Mammary epithelial cell (primary cell): Measurements from ENCODE around the gene KLC4.

ENCODE experiments used
- EZH2 ChIP-seq: IDR thresholded peaks from 2 replicates; pipeline ENCODE4 v1.6.1; 2012; ENCODE audit warnings: low read length, inconsistent platforms, borderline replicate concordance
- TF ChIP-seq, protein P1 (sequence below), 2 donors: IDR thresholded peaks in 1 of 2; conservative IDR thresholded peaks in 1 of 2; 2 replicates each; pipeline ENCODE4 v1.5.1; 2011 to 2012; ENCODE audit warnings: inconsistent platforms in 2 of 2, low read length in 2 of 2, mild to moderate bottlenecking in 2 of 2, control low read depth in 1 of 2, low read depth in 1 of 2; ENCODE audit not compliant: insufficient read depth in 1 of 2; ENCODE audit errors: extremely low read depth in 1 of 2

- TF ChIP-seq, protein P1, sequence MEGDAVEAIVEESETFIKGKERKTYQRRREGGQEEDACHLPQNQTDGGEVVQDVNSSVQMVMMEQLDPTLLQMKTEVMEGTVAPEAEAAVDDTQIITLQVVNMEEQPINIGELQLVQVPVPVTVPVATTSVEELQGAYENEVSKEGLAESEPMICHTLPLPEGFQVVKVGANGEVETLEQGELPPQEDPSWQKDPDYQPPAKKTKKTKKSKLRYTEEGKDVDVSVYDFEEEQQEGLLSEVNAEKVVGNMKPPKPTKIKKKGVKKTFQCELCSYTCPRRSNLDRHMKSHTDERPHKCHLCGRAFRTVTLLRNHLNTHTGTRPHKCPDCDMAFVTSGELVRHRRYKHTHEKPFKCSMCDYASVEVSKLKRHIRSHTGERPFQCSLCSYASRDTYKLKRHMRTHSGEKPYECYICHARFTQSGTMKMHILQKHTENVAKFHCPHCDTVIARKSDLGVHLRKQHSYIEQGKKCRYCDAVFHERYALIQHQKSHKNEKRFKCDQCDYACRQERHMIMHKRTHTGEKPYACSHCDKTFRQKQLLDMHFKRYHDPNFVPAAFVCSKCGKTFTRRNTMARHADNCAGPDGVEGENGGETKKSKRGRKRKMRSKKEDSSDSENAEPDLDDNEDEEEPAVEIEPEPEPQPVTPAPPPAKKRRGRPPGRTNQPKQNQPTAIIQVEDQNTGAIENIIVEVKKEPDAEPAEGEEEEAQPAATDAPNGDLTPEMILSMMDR (conservative IDR thresholded peaks at IDR 0.05 in 1 of 2, IDR thresholded peaks at IDR 0.05 in 1 of 2; ENCODE audit: extremely low read depth in 1 of 2, insufficient read depth in 1 of 2, low read depth in 1 of 2, low read length in 2 of 2): no peak
- TF ChIP-seq EZH2: no peak
Observed at GRCh38 chr6:43075670-43076463, 16.4 kb downstream of the KLC4 start, which contains the start of gene PTK7.
